SH-SY5Y (cell line): ENCODE measurements around the gene RIN2.

Source experiments
- GATA2 ChIP-seq: IDR thresholded peaks from 2 replicates; pipeline ENCODE4 v1.6.1; 2011; ENCODE audit warnings: mild to moderate bottlenecking, low read depth, low read length
- GATA3 ChIP-seq: IDR thresholded peaks from 2 replicates; pipeline ENCODE4 v1.6.1; 2011; ENCODE audit warnings: low read depth, mild to moderate bottlenecking, low read length, moderate library complexity

RIN2 gene

GRCh38 chr20:19747903-19748302, 10.2 kb upstream of the RIN2 start:
- no peak for TF ChIP-seq GATA2
- no peak for TF ChIP-seq GATA3

- TF ChIP-seq GATA2 (no peak), GATA3 (no peak)
These were observed 9.4 kb upstream of the RIN2 start for GRCh38 chr20:19748681-19749080.

GRCh38 chr20:19749618-19750071, 8.4 kb upstream of the RIN2 start:
- no peak for TF ChIP-seq GATA3
- no peak for TF ChIP-seq GATA2

- no peak for TF ChIP-seq GATA2
- TF ChIP-seq GATA3, result no peak
These were observed 7.9 kb upstream of the RIN2 start for GRCh38 chr20:19750101-19750606.

GRCh38 chr20:19750907-19751636, 7.0 kb upstream of the RIN2 start:
- TF ChIP-seq GATA2 (no peak), GATA3 (no peak)

- no peak for TF ChIP-seq GATA3
- TF ChIP-seq GATA2, result no peak
These were observed 1.1 kb upstream of the RIN2 start for GRCh38 chr20:19756761-19757486.

GRCh38 chr20:19757487-19758132, 448 bp upstream of the RIN2 start:
- no peak for TF ChIP-seq GATA2
- TF ChIP-seq GATA3, result no peak

GRCh38 chr20:19758501-19759331, 658 bp downstream of the RIN2 start:
- TF ChIP-seq GATA3 (no peak), GATA2 (no peak)

- TF ChIP-seq GATA2 (no peak), GATA3 (no peak)
These were observed 2.3 kb downstream of the RIN2 start for GRCh38 chr20:19760371-19760721.

GRCh38 chr20:19761326-19761725, 3.3 kb downstream of the RIN2 start:
- TF ChIP-seq GATA2 (no peak), GATA3 (no peak)

- TF ChIP-seq GATA2 (no peak), GATA3 (no peak)
These were observed 3.8 kb downstream of the RIN2 start for GRCh38 chr20:19761841-19762240.

- TF ChIP-seq GATA3, result no peak
- no peak for TF ChIP-seq GATA2
These were observed 6.1 kb downstream of the RIN2 start for GRCh38 chr20:19764207-19764606.

GRCh38 chr20:19765266-19765665, 7.2 kb downstream of the RIN2 start:
- TF ChIP-seq GATA2, result no peak
- no peak for TF ChIP-seq GATA3

- no peak for TF ChIP-seq GATA2
- no peak for TF ChIP-seq GATA3
These were observed 7.9 kb downstream of the RIN2 start for GRCh38 chr20:19765913-19766312.
